SH-SY5Y (cell line): ENCODE measurements around the gene FAM168A.

Experiments
- GATA2 ChIP-seq: IDR thresholded peaks from 2 replicates; pipeline ENCODE4 v1.6.1; 2011; ENCODE audit warnings: mild to moderate bottlenecking, low read depth, low read length
- GATA3 ChIP-seq: IDR thresholded peaks from 2 replicates; pipeline ENCODE4 v1.6.1; 2011; ENCODE audit warnings: low read depth, mild to moderate bottlenecking, low read length, moderate library complexity

DNA sequence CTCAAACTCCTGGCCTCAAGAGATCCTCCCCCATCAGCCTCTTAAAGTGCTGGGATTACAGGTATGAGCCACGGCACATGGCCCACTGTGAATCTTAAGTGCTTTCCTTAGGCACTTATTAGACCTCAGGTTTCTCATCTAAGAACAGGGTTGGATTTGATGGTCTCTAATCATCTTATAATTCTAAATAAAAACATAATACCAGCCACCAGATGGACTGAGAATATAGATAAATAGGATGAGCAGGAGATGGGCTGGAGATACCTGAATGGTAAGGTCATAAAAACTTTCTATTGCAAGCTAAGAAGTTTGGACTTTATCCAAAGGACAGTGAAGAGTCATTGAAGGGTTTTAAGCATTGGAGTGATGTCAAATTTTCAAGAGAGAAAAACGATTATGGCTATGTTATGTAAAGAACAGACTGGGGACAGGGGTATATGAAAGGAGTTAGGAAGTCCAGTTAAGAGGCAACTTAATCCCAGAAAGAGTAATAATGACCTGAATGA, 136.5 kb downstream of the FAM168A start:
- TF ChIP-seq GATA2 (no peak), GATA3 (no peak)
